ENCODE data around the gene TSPAN11. TPM values are rescaled to one million over a fixed set of nuclear protein-coding genes. Genes with fewer than 3 reads are reported as not detected.

Gene TSPAN11
- total and polyA plus RNA-seq, 9 donors, result 0.33 to 2.8 (median 1.5) TPM

GRCh38 chr12:31007636-31008175 is 81.2 kb downstream of the TSPAN11 start:
- intact Hi-C loops (cut with DNase I), result no loop called here
- no peak overlapping the region for H3K27ac ChIP-seq
- TF ChIP-seq, protein P1, sequence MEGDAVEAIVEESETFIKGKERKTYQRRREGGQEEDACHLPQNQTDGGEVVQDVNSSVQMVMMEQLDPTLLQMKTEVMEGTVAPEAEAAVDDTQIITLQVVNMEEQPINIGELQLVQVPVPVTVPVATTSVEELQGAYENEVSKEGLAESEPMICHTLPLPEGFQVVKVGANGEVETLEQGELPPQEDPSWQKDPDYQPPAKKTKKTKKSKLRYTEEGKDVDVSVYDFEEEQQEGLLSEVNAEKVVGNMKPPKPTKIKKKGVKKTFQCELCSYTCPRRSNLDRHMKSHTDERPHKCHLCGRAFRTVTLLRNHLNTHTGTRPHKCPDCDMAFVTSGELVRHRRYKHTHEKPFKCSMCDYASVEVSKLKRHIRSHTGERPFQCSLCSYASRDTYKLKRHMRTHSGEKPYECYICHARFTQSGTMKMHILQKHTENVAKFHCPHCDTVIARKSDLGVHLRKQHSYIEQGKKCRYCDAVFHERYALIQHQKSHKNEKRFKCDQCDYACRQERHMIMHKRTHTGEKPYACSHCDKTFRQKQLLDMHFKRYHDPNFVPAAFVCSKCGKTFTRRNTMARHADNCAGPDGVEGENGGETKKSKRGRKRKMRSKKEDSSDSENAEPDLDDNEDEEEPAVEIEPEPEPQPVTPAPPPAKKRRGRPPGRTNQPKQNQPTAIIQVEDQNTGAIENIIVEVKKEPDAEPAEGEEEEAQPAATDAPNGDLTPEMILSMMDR (IDR thresholded peaks at IDR 0.05), result no peak
- TF ChIP-seq POLR2A (IDR thresholded peaks at IDR 0.05) (no peak), EP300 (IDR thresholded peaks at IDR 0.05) (no peak)
- no peak for DNase-seq
- H3K4me1 ChIP-seq (ENCODE audit: insufficient read depth), result no peaks in the 10 kb centered on the region
- H3K36me3 ChIP-seq, result no peaks in the 10 kb centered on the region
- H3K4me3 ChIP-seq, result no peak overlapping the region
- H3K9me3 ChIP-seq, result no peaks in the 10 kb centered on the region
- WGBS, 3 donors, result 75 to 80% (median 75%) methylated on average over 5 of the region's 5 CpGs
- no peaks in the 10 kb centered on the region for H3K27me3 ChIP-seq

GRCh38 chr12:31008241-31008761 is 81.8 kb downstream of the TSPAN11 start:
- DNase-seq, result no peak
- Histone ChIP-seq H3K4me3 (no peak overlapping the region), H3K9me3 (no peaks in the 10 kb centered on the region), H3K4me1 (ENCODE audit: insufficient read depth) (no peaks in the 10 kb centered on the region), H3K27me3 (no peaks in the 10 kb centered on the region), H3K27ac (no peak overlapping the region), H3K36me3 (no peaks in the 10 kb centered on the region)
- WGBS, 3 donors, result 84 to 89% (median 88%) methylated on average over 6 of the region's 6 CpGs
- intact Hi-C loops (cut with DNase I), result no loop called here
- TF ChIP-seq, protein P1 (IDR thresholded peaks at IDR 0.05), result no peak
- no peak for TF ChIP-seq POLR2A (IDR thresholded peaks at IDR 0.05)
- TF ChIP-seq EP300 (IDR thresholded peaks at IDR 0.05), result no peak

GRCh38 chr12:31008961-31009840 is 82.7 kb downstream of the TSPAN11 start:
- no peaks in the 10 kb centered on the region for H3K27me3 ChIP-seq
- intact Hi-C loops (cut with DNase I), result no loop called here
- no peak overlapping the region for H3K27ac ChIP-seq
- no peaks in the 10 kb centered on the region for H3K36me3 ChIP-seq
- H3K9me3 ChIP-seq, result no peaks in the 10 kb centered on the region
- H3K4me1 ChIP-seq (ENCODE audit: insufficient read depth), result no peaks in the 10 kb centered on the region
- TF ChIP-seq EP300 (IDR thresholded peaks at IDR 0.05) (no peak), POLR2A (IDR thresholded peaks at IDR 0.05) (no peak)
- TF ChIP-seq, protein P1 (IDR thresholded peaks at IDR 0.05), result no peak
- H3K4me3 ChIP-seq, result no peak overlapping the region
- no peak for DNase-seq
- 77 to 84% (median 79%) methylated on average over 19 of the region's 19 CpGs for WGBS, 3 donors

DNA sequence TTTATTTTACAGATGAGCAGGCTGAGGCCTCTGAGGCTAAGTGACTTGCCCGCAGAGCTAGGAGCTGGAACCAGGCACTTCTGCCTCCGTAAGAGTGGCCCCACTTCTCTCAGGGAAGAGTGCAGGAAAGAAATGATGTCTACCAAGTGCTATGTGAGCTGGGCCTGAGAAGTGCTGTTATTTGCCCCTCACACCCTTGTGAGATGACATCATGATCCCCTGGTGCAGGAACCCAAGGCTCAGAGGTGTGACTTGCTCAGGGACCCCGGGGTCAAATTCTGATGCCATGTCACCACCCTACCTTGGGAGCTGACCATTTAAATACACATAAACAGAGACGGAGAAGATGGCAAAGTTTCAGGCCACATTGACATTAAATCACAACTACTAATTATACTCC is 83.4 kb downstream of the TSPAN11 start:
- Histone ChIP-seq H3K4me3 (no peak overlapping the region), H3K36me3 (no peaks in the 10 kb centered on the region), H3K4me1 (ENCODE audit: insufficient read depth) (no peaks in the 10 kb centered on the region), H3K9me3 (no peaks in the 10 kb centered on the region), H3K27me3 (no peaks in the 10 kb centered on the region), H3K27ac (no peak overlapping the region)
- intact Hi-C loops (cut with DNase I), result no loop called here
- no peak for DNase-seq
- 89 to 94% (median 92%) methylated on average over 4 of the region's 4 CpGs for WGBS, 3 donors
- TF ChIP-seq, protein P1 (IDR thresholded peaks at IDR 0.05), result no peak
- TF ChIP-seq EP300 (IDR thresholded peaks at IDR 0.05) (no peak), POLR2A (IDR thresholded peaks at IDR 0.05) (no peak)

Data from ovary (tissue), 9 donors.